Purkinje cell (primary cell): Measurements from ENCODE around the gene ZFAND2A. TPM values are rescaled to one million over a fixed set of nuclear protein-coding genes. Genes with fewer than 3 reads are reported as not detected.

Experiments used
- polyA plus RNA-seq: library from polyadenylated mRNA; unstranded; fragments of >200 nt; fragmentation: Nextera tagmentation; gene quantifications from 2 replicates; pipeline ENCODE4 v1.2.1, GENCODE V29; 2014

ZFAND2A gene
- 88.7 and 104 TPM in 2 replicates for polyA plus RNA-seq

GRCh38 chr7:1159891-1160669 is at the start of gene ZFAND2A:
ZFAND2A (minus strand) TSS chr7:1160196; CDS start chr7:1158212, 1,984 bp downstream.

Other genes starting within 250 kb of the ZFAND2A start
- 0.48 and 0.52 TPM in 2 replicates for gene ADAP1, start 205.5 kb downstream of the ZFAND2A start, polyA plus RNA-seq
- gene COX19, start 184.6 kb downstream of the ZFAND2A start, polyA plus RNA-seq, result 8.0 and 10.5 TPM in 2 replicates
- gene CYP2W1, start 177.0 kb downstream of the ZFAND2A start, polyA plus RNA-seq, result not detected in 2 replicates
- gene GPR146, start 115.7 kb downstream of the ZFAND2A start, polyA plus RNA-seq, result not detected in 2 replicates
- gene GPER1, start 72.1 kb downstream of the ZFAND2A start, polyA plus RNA-seq, result not detected in 2 replicates
- 0.12 TPM in 1 of 2 replicates, not detected in the other for gene UNCX, start 72.7 kb upstream of the ZFAND2A start, polyA plus RNA-seq